Measurements from ENCODE around the gene CRYGA. TPM values are rescaled to one million over a fixed set of nuclear protein-coding genes. Genes with fewer than 3 reads are reported as not detected.

Gene CRYGA
- not detected in 2 replicates for total RNA-seq (ENCODE audit: low replicate concordance)

GRCh38 chr2:208163489-208163888 lies at the start of gene CRYGA:
Gene CRYGA (minus strand): TSS chr2:208163589. CDS start chr2:208163556, 33 bp downstream.

GRCh38 chr2:208189810-208190503 lies 26.6 kb upstream of the CRYGA start, which contains the start of gene C2orf80:
Gene C2orf80 (minus strand): TSS chr2:208190030. CDS start chr2:208186986, 3,044 bp downstream.

GRCh38 chr2:208146006-208146405 lies 17.4 kb downstream of the CRYGA start, which contains the start of gene CRYGB:
Gene CRYGB (minus strand): TSS chr2:208146158. CDS start chr2:208146120, 38 bp downstream.

GRCh38 chr2:208129744-208130711 lies 33.4 kb downstream of the CRYGA start, which contains the start of gene CRYGC:
Gene CRYGC (minus strand): TSS chr2:208129828. CDS start chr2:208129792, 36 bp downstream.

GRCh38 chr2:208124013-208124715 lies 39.2 kb downstream of the CRYGA start, which contains the start of gene CRYGD:
Gene CRYGD (minus strand): TSS chr2:208124524. CDS start chr2:208124473, 51 bp downstream.

Other genes starting within 250 kb of the CRYGA start
- 9.7 and 16.5 TPM in 2 replicates for gene PLEKHM3, start 138.1 kb downstream of the CRYGA start, total RNA-seq (ENCODE audit: low replicate concordance)
- gene CRYGD, start 39.1 kb downstream of the CRYGA start, total RNA-seq (ENCODE audit: low replicate concordance) = not detected in 2 replicates
- not detected in 2 replicates for gene CRYGC, start 33.8 kb downstream of the CRYGA start, total RNA-seq (ENCODE audit: low replicate concordance)
- not detected in 2 replicates for gene CRYGB, start 17.4 kb downstream of the CRYGA start, total RNA-seq (ENCODE audit: low replicate concordance)
- not detected in 2 replicates for gene C2orf80, start 26.4 kb upstream of the CRYGA start, total RNA-seq (ENCODE audit: low replicate concordance)
- 123 and 125 TPM in 2 replicates for gene IDH1, start 91.5 kb upstream of the CRYGA start, total RNA-seq (ENCODE audit: low replicate concordance)
- gene PIKFYVE, start 102.7 kb upstream of the CRYGA start, total RNA-seq (ENCODE audit: low replicate concordance) = 19.0 and 21.3 TPM in 2 replicates
- gene PTH2R, start 243.2 kb upstream of the CRYGA start, total RNA-seq (ENCODE audit: low replicate concordance) = 0.08 TPM in 1 of 2 replicates, not detected in the other

Measured in smooth muscle cell of the coronary artery (primary cell).